ENCODE results near the gene FSIP1. TPM values are rescaled to one million over a fixed set of nuclear protein-coding genes. Genes with fewer than 3 reads are reported as not detected.

The FSIP1 gene
- total RNA-seq, 6 experiments from 2014 or later = 0.07 to 0.74 (median 0.35) TPM; not detected in 1

GRCh38 chr15:39622660-39623516 is 159.8 kb downstream of the FSIP1 start:
- TF ChIP-seq CTCF (IDR thresholded peaks at IDR 0.05) (no peak), POLR2A (IDR thresholded peaks at IDR 0.05) (no peak)
- intact Hi-C loops (cut with DNase I) = no loop called here
- Histone ChIP-seq H3K27me3 (no peaks in the 10 kb centered on the region), H3K9me3 (no peaks in the 10 kb centered on the region), H3K4me3 (no peak overlapping the region), H3K4me1 (peaks cover 0 to 6% (median 0%) of the 10 kb centered on the region in 4 donors), H3K36me3 (no peaks in the 10 kb centered on the region), H3K27ac (no peak overlapping the region)
- WGBS (ENCODE audit: insufficient coverage, low coverage, low lambda C conversion rate, missing lambda C conversion rate) = 51% methylated on average over 6 of the region's 6 CpGs
- DNase-seq (no peak), ATAC-seq (no peak)

- Histone ChIP-seq H3K4me3 (no peak overlapping the region), H3K4me1 (peaks cover 0 to 9% (median 0%) of the 10 kb centered on the region in 4 donors), H3K27me3 (no peaks in the 10 kb centered on the region), H3K9me3 (no peaks in the 10 kb centered on the region), H3K27ac (no peak overlapping the region), H3K36me3 (no peaks in the 10 kb centered on the region)
- no peak for TF ChIP-seq CTCF (IDR thresholded peaks at IDR 0.05)
- no peak for TF ChIP-seq POLR2A (IDR thresholded peaks at IDR 0.05)
- DNase-seq (no peak), ATAC-seq (no peak)
- intact Hi-C loops (cut with DNase I) = no loop called here
- WGBS (ENCODE audit: insufficient coverage, low coverage, low lambda C conversion rate, missing lambda C conversion rate) = 80% methylated on average over 1 of the region's 1 CpG
Observed at GRCh38 chr15:39621976-39622375, 160.7 kb downstream of the FSIP1 start.

- DNase-seq (no peak), ATAC-seq (no peak)
- WGBS (ENCODE audit: insufficient coverage, low coverage, low lambda C conversion rate, missing lambda C conversion rate) = 50% methylated on average over 1 of the region's 1 CpG
Observed at GRCh38 chr15:39621210-39621609, 161.4 kb downstream of the FSIP1 start.

GRCh38 chr15:39618063-39618823 is 164.4 kb downstream of the FSIP1 start:
- Histone ChIP-seq H3K4me1 (peaks cover 0 to 9% (median 0%) of the 10 kb centered on the region in 4 donors), H3K9me3 (no peaks in the 10 kb centered on the region), H3K27me3 (no peaks in the 10 kb centered on the region), H3K27ac (no peak overlapping the region), H3K36me3 (no peaks in the 10 kb centered on the region), H3K4me3 (no peak overlapping the region)
- intact Hi-C loops (cut with DNase I) = no loop called here
- TF ChIP-seq POLR2A (IDR thresholded peaks at IDR 0.05) = no peak
- TF ChIP-seq CTCF (IDR thresholded peaks at IDR 0.05) = no peak
- DNase-seq = no peak
- WGBS (ENCODE audit: insufficient coverage, low coverage, low lambda C conversion rate, missing lambda C conversion rate) = 41% methylated on average over 3 of the region's 3 CpGs
- peak; percentile 61 to 88 (median 75) for ATAC-seq

More at GRCh38 chr15:39621210-39621609, 161.4 kb downstream of the FSIP1 start:
- H3K27ac ChIP-seq = no peak overlapping the region
- no peak overlapping the region for H3K4me3 ChIP-seq
- H3K4me1 ChIP-seq = peaks cover 0 to 9% (median 0%) of the 10 kb centered on the region in 4 donors
- H3K27me3 ChIP-seq = no peaks in the 10 kb centered on the region
- no peaks in the 10 kb centered on the region for H3K36me3 ChIP-seq
- TF ChIP-seq CTCF (IDR thresholded peaks at IDR 0.05) = no peak
- TF ChIP-seq POLR2A (IDR thresholded peaks at IDR 0.05) = no peak
- intact Hi-C loops (cut with DNase I) = no loop called here
- no peaks in the 10 kb centered on the region for H3K9me3 ChIP-seq
